IPS DF 4.7 (cell line): Measurements from ENCODE around the gene FADS3.

ENCODE experiments used
- DNase-seq: peaks from one replicate; pipeline ENCODE4 v3.0.0-alpha.2; 2013; ENCODE audit warnings: low spot score; ENCODE audit errors: extremely low read depth

Gene FADS3

GRCh38 chr11:61914471-61915171, 23.3 kb upstream of the FADS3 start:
- no peak for DNase-seq

- no peak for DNase-seq
These were observed 22.5 kb upstream of the FADS3 start for GRCh38 chr11:61913699-61914395.

- no peak for DNase-seq
These were observed 21.8 kb upstream of the FADS3 start for GRCh38 chr11:61912991-61913698.

- no peak for DNase-seq
These were observed 21.2 kb upstream of the FADS3 start for GRCh38 chr11:61912530-61912898.

GRCh38 chr11:61911701-61912529, 20.6 kb upstream of the FADS3 start:
- no peak for DNase-seq

- no peak for DNase-seq
These were observed 19.9 kb upstream of the FADS3 start for GRCh38 chr11:61911128-61911700.

GRCh38 chr11:61910187-61911127, 19.1 kb upstream of the FADS3 start:
- no peak for DNase-seq

- no peak for DNase-seq
These were observed 17.5 kb upstream of the FADS3 start for GRCh38 chr11:61908730-61909316.

- DNase-seq, result no peak
These were observed 16.8 kb upstream of the FADS3 start for GRCh38 chr11:61907871-61908729.

- DNase-seq, result no peak
These were observed 15.9 kb upstream of the FADS3 start for GRCh38 chr11:61907282-61907681.

GRCh38 chr11:61906522-61906909, 15.2 kb upstream of the FADS3 start:
- DNase-seq, result no peak

- DNase-seq, result no peak
These were observed 14.6 kb upstream of the FADS3 start for GRCh38 chr11:61905801-61906521.

GRCh38 chr11:61905067-61905696, 13.8 kb upstream of the FADS3 start:
- DNase-seq, result no peak

- DNase-seq, result no peak
These were observed 13.2 kb upstream of the FADS3 start for GRCh38 chr11:61904539-61905048.

GRCh38 chr11:61903845-61904244, 12.5 kb upstream of the FADS3 start:
- DNase-seq, result no peak

GRCh38 chr11:61902313-61902712, 11.0 kb upstream of the FADS3 start:
- no peak for DNase-seq

GRCh38 chr11:61901397-61901796, 10.1 kb upstream of the FADS3 start:
- no peak for DNase-seq
